GM21786 (cell line): ENCODE data around the gene SLC10A1.
"Not testable (repeated sequence)": the region's sequence is repeated elsewhere in the genome, so short reads cannot be mapped to it uniquely, and the experiment has no call there.

Experiments used
- ATAC-seq: cut with Tn5 transposase; IDR thresholded peaks from one replicate; pipeline ENCODE4 v1.9.1; 2021; ENCODE audit not compliant: unreplicated experiment

SLC10A1 gene

DNA sequence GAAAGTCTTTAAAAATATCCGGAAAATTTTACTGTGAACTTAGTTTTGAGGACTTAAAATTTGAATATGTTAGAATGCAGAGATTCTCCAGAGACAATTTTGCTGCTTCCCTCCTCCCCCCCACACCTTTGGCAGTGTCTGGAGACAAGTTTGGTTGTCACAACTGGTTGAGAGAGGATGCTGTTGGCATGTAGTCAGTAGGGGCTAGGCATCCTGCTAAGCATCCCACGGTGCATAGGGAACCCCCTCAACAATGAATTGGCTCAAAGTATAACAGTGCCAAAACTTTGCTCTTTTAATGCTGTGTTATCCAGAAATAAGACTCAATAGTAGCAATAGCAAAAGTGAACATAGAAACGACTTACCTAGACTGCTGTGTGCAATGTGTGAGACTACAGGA lies 26.5 kb downstream of the SLC10A1 start:
- ATAC-seq: no peak

DNA sequence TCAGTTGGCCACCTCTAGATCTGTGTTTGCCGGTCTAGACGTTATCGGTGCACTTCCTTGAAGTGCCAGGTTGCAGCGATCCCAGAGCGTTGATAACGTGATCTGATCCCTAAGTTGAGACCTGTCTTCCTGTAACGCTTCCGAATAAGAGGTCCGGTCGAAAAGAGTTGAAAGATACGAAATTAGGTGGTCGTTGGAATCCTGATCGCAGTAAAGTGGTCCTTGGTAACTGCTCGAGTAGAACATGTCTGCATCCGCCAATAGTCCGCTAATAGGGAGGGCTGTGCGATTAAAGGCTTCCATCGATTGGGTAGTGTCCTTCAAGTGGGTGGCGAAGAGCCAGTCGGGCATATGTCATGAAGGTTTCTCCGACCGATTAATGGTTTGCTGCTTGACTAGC lies 27.4 kb downstream of the SLC10A1 start:
- ATAC-seq: no peak

DNA sequence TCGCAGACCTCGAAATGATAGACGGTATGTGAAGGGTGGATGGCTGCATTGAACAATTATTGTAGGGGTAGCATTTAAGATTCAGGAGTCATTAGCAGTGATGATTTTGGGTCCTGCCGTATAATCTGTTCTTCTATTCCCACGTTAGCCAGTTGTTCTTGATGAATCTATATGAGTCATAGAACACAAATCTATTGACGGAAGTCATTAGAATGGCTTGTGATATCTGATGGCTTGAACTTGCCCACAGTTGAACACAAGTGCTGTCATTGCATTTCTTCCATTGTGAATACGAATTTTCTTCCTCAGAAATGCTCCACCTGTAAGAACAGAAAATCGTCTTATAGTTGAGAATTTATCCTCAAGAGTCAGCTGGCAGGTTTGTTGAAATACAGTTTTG lies 28.2 kb downstream of the SLC10A1 start:
- no peak for ATAC-seq

DNA sequence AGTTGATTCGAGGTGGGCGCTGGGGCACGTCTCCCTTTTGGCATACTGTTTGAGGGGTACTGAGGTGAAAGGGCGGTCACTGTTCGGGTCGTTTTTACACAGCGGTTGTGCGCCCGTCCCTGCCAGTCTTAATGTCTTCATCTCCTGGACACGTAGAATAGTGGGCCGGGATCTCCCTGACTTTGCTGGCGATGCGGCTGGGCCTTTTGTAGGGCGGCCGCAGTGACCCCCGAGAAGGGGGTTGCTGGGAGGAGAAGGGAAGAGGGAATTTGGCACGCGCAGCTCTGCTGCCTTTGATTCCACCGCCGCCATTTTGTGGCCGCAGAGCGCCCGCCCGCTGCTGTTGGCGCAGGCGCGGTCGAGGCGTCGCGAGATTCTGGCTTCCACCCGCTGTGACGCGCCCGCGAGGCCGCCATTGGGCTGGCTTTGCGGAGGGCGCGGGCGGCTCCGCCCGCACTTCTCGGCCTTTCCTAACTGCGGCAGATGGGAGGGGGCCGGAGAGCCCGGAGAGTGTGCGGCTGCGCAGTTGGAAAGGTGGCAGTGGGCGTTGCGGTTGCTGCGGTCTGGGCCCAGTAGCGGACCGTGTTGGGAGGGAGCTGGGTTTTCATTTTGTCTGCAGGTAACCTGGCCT lies 29.6 kb downstream of the SLC10A1 start:
- ATAC-seq: peak; percentile 64

DNA sequence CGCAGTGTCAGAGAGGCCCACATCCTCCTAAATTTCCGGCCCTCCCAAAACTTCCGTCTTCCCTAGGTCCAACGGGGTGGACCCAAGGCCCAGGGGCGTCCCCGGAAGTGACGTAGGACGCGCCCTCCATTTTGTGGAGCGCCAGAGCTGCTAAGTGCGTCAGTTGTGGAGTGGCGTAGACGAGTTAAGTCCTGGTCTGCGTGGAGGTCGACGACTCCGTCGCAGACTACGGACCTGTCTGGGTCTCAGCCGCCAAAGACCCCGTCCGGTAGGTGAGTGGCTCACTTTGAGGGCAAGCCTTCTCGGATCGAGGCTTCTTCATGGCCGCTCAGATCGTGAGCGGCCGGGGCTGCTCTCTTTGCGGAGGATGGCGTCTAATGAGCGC lies 30.1 kb downstream of the SLC10A1 start, which contains the start of gene SRSF5:
Gene SRSF5 (plus strand): TSS at position 159 of the 385 bp plus-strand sequence. CDS start 1,015 bp downstream, outside the sequence.
- ATAC-seq: peak; percentile 88

DNA sequence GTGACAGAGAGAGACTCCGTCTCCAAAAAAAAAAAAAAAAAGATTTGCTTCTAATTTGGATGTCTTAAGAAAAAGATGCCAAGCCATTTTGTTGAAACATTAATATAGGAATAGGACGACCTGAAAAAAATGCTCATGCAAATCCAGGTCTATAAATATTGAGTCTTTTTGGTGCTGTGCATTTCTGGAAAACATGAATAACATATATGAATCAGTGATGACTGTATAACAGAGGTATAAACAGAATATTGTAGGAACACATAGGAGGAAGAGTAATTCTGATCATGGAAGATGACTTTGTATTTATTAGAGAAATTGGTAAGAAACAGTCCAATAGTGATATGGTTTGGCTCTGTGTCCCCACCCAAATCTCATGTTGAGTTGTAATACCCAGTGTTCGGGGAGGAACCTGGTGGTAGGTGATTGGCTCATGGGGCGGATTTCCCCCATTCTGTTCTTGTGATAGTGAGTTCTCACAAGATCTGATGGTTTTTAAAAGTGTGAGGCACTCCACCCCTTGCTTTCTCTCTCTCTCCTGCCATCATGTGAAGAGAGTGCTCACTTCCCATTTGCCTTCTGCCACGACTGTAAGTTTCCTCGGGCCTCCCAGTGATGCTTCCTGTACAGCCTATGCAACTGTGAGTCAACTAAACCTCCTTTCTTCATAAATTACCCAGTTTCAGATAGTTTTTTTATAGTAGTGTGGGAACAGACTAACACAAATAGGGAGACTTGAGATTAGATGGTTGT lies 33.1 kb downstream of the SLC10A1 start:
- ATAC-seq: no peak

DNA sequence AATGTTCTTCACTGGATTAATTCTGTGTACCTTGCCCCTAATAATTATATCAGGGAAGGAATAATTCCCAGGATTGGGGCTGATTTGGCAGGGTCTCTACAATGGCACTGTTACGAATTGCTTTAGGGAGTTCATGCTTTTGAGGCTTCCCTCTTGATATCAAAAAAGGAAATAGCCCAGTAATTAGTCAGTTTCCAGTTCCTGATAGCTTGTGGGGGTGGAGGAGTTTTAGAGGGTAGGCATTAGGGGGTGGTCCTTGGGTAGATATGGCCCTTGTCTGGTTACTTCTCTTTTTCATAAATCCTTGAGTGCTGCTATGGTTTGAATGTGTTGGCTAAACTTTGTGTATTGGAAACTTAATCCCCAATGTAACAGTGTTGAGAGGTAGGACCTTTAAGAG lies 36.2 kb downstream of the SLC10A1 start:
- no peak for ATAC-seq

DNA sequence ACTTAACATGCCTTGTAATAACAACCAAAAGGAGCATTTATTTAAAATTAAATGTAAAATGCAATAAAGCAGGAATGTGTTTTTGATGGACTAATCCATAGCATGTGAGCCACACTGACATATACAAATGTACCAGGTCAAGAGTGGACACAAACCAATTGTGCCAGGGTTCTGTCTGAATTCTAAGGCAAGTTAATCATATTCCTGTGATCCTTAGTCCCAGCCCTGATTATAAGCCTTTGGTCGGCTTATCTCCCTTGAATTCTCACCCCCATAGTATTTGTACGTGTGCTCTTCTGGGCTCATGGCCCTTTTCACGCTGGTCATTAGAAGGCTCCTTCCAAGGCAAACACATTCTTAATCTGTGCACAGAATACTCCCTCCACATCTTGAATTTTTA lies 40.7 kb downstream of the SLC10A1 start:
- no peak for ATAC-seq

DNA sequence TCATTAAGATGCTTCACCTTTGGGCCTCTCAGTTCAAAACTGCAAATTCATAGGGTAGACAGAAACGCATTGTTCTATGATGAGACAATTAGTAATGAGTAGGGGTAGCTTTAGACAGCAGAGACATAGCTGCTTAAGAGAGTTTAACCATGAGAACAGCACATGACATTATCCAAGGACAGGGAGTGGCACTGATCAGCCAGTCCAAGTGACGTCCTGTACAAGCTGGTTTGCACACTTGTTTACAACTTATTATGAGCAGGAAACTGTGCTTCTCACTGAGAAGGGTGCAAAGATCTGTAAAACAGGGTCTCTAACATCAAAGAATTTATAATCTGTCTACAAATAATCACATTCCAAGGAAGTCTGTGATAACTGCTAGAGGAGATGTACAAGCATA lies 41.3 kb downstream of the SLC10A1 start:
- ATAC-seq: no peak

DNA sequence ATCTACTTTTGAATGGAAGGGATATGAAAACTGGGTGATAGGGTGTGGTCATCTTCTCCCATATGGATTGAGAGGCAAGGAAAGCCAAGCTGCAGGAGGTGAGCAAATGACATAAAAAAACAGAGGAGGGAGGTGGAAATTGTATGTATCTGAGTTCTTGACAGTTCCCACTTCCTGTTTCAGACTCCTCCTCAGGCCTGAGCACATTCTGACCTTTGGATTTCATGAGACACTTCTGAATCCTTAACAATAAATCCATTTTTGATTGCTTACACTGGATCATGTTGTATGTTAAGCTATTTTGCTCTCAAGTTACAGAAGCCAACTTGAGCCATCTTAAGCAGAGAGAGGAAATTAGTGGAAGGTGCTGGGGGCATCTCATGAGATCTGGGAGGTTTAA lies 41.7 kb downstream of the SLC10A1 start:
- ATAC-seq: no peak

DNA sequence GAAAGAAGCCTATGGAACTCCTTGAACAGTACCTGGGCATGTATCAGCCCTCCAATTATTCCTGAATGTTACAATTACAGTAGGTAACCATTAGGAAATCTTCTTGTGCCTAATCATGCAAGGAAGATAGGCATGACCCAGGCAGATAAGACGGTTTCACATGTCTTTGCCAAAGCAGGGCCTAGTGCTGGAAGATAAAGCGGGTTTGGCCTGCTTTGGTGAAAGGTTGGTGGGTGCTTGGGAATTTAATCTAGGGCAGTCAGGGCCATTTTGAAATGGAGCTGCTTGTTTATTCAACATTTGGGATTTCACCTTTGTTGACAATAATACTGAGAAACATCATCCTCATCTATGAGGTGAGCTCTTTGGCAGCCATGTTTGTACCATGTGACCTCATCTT lies 42.6 kb downstream of the SLC10A1 start:
- no peak for ATAC-seq

DNA sequence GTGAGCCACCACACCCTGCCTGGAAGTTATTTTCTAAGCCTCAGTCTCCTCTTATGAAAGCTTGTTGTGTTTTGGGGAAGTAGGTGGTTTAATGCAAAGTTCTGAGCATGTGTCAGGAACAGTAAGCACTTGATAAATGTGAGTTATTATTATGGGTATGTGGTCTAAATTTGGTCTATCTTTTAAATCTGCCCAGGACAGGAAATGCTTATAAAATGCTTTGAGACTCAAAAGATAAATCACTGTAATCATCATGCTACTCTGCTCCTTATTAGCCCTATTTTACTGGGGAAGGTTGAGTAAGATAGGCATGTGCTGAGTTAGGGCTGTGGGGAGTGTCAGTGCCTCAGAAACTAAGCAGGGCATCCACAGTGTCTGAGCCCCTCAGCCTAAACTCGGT lies 43.2 kb downstream of the SLC10A1 start:
- ATAC-seq: no peak

DNA sequence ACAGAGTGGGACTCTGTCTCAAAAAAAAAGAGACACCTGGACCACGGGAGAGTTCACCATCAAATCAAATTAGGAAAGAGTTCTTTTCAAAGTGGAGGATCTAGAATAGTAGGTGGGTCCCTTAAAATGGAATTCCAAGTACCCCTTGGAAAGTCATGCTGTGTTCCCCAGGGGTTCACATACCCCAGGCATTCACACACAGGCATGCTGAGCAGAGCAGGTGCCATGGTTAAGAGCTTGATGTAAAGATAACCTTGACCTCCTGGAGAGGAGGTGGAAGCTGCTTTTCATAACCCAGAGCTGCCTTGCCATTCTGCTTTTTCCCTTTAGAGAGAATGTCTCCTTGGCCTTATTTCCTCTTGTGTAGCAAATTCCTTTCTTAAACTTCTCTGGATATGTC lies 44.3 kb downstream of the SLC10A1 start:
- no peak for ATAC-seq

DNA sequence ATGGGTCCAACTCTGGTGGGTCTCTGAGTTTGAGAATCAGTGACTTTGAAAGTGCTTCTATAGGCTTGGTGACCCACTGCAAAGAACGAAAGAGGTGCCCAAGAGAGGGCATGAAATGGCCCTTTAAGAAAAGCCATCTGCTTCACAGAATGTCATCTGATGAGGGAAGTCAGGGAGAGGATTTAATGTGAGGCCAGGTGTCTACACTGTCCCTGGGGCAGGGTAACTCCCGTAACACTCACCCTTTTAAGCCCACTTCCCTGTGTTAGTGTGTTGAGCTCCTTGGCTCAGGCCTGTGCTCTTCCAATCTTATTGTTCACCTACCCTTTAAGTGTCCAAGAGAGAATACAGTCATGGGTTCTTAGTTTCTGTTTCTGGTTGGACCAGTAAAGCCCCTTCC lies 46.5 kb downstream of the SLC10A1 start:
- no peak for ATAC-seq

DNA sequence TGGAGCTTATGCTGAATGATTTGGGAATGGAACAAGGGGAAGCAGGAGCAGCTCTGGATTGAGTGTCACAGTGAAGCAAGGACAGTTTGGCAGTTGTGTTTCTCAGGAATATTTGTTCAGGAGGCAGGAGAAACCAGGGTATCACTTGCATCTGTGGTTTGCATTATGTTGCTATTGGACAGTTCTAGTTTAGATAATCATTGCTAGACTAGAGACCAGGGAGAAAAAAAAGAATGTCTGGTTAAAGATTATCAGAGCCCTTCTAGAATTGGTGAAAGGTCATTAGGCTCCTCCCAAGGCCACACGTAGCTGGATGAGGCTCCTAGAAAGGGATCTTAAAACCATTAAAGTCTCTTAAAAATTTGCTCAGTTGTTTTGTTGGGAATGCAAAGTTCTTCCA lies 47.1 kb downstream of the SLC10A1 start:
- peak; percentile 47 for ATAC-seq

DNA sequence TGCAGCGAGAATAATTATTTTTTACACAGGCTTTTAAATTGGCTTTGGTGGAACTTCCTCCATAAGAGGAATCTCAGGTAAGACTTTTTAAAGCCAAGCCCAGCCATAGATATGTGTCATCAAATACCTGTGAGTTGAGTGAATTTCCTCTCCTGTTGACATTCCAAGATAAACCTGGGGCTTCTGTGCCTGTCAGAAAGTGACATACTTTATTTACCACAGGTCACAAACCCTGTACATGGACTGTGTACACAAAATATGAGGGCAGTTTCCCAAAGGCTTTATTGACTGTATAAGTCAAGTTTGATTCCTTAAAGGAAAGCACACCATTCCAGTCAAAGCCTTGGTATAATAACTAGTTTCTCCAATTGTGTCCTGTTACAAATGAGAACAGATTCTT lies 56.0 kb downstream of the SLC10A1 start:
- no peak for ATAC-seq

DNA sequence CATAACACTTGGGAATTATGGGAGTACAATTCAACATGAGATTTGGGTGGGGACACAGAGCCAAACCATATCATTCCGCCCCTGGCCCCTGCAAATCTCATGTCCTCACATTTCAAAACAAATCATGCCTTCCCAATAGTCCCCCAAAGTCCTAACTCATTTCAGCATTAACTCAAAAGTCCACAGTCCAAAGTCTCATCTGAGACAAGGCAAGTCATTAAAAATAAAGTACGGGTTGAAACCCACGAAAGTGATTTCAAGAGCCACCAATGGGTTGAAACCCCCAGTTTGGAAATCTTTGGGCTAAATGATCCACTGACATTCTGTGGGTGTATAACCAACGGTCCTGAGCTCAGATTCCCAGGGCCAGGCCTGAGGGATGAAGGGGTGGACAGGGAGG lies 60.6 kb downstream of the SLC10A1 start:
- ATAC-seq: not testable (repeated sequence)

DNA sequence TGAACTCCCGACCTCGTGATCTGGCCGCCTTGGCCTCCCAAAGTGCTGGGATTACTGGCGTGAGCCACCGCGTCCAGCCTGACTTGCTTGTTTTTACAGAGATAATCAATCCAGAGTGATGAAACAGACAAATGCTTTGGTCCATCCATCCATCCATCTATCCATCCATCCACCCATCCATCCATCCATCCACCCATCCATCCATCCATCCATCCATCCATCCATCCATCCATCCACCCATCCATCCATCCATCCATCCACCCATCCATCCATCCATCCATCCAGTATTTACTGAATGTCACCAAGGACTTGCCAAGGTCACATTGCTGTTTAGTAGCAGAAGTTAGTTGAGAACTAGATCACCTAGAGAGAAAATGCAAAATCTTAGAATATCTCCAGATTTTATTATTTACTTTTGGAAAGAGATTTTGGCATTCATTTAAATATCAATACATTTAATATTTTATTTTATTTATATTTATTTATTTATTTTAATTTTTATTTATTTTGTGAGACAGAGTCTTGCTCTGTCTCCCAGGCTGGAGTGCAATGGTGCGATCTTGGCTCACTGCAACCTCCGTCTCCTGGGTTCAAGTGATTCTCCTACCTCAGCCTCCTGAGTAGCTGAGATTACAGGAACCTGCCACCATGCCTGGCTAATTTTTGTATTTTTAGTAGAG lies 65.0 kb downstream of the SLC10A1 start:
- not testable (repeated sequence) for ATAC-seq

DNA sequence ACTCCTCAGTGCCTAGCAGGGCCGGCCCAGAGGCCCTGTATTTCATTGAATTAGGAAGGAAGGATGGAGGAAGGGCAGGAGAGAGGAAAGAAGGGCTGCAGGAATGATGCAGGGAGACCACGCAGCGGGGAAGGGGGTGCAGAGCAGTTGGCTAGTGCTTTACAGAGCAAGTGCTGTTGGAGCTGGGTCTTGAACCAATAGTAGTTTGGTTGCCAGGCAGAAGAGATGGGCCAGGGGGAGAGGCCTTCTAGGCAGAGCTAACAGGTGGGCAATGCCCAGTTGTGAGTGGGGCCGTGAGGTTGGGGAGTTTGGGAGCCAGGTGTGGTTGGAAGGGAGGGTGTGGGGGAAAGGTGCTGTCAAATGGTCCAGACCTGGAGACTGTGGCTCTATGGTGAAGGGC lies 69.2 kb downstream of the SLC10A1 start:
- no peak for ATAC-seq

DNA sequence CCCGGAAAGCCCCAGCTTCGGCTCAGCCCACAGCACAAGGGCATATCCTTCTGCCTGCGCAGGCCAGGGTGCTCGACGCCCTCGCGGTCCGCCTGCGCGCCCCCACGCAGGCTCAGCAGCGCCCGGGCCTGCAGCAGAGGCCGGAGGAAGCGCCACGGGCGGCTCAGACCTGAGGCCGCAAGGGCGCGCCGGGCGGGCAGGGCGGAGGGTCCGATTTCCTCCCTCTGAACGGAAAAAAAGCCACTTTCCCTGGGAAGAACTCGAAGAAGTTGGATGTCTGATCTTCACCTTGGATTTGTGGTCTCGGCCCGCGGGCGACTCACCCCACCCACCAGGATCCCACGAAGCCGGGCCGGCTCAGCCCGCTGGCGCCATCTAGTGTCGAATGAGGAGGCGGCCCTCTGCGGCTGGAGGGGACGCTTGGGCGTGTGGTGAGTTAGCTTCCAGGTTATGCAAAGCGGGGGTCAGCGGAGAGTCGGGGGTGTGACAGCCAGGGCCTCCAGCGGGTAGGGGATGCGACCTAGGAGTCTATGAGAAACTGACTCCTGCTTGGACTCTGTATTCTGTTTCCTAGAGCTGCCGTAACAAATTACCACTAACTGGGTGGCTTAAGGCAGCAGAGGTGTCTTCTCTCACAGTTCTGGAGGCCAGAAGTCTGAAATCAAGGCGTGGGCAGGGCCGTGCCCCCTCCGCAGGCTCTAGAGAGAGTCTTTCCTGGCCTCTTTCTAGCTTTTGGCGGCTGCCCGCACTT lies 70.1 kb downstream of the SLC10A1 start:
- peak; percentile 88 for ATAC-seq
